ENCODE measurements around the gene SORCS2. TPM values are rescaled to one million over a fixed set of nuclear protein-coding genes. Genes with fewer than 3 reads are reported as not detected.
A peak's percentile ranks its signal among the peaks of the same experiment; 100 is the strongest.

The SORCS2 gene
- total RNA-seq, 2 experiments from 2014 or later = 0.07 TPM

GRCh38 chr4:7780751-7781348 lies 588.5 kb downstream of the SORCS2 start:
- Mint-ChIP-seq H3K4me3 (peak overlapping the region; percentile 15), H3K27me3 (no peaks in the 10 kb centered on the region), H3K27ac (peak overlapping the region; percentile 93), H3K9me3 (no peaks in the 10 kb centered on the region), H3K36me3 (peaks cover 48% of the 10 kb centered on the region), H3K4me1 (ENCODE audit: low read depth) (peaks cover 83% of the 10 kb centered on the region)
- ChIA-PET CTCF (interaction anchor here (1.0 to 1.9 kb wide), 3 partner anchors 20 to 21 kb away, joined by 3 to 5 read pairs (median 4); no protein-coding TSS in a partner anchor), POLR2A (no interaction called here)
- no peak for DNase-seq
- intact Hi-C loops (cut with micrococcal nuclease) = loop anchor here (1.0 to 2.0 kb wide), 2 partner anchors 10 to 22 kb away; no protein-coding TSS in a partner anchor

- POLR2A ChIA-PET = no interaction called here
- intact Hi-C loops (cut with micrococcal nuclease) = loop anchor here (2.0 kb wide), 1 partner anchor 23 kb away; no protein-coding TSS in a partner anchor
- Mint-ChIP-seq H3K36me3 (peaks cover 53% of the 10 kb centered on the region), H3K27ac (peak overlapping the region; percentile 93), H3K9me3 (no peaks in the 10 kb centered on the region), H3K27me3 (no peaks in the 10 kb centered on the region), H3K4me1 (ENCODE audit: low read depth) (peaks cover 88% of the 10 kb centered on the region), H3K4me3 (peak overlapping the region; percentile 15)
- CTCF ChIA-PET = interaction anchor here (1.0 to 1.9 kb wide), 3 partner anchors 19 to 21 kb away, joined by 3 to 5 read pairs (median 4); no protein-coding TSS in a partner anchor
- peak; percentile 57 for DNase-seq
Observed at GRCh38 chr4:7781366-7781765, 589.0 kb downstream of the SORCS2 start.

- H3K36me3 Mint-ChIP-seq = peaks cover 54% of the 10 kb centered on the region
- H3K27me3 Mint-ChIP-seq = no peaks in the 10 kb centered on the region
- CTCF ChIA-PET = interaction anchor here (1.9 to 2.0 kb wide), 2 partner anchors 20 to 22 kb away, joined by 5 to 8 read pairs; no protein-coding TSS in a partner anchor
- POLR2A ChIA-PET = interaction anchor here (1.2 kb wide), 1 partner anchor 73 kb away, joined by 3 read pairs; no protein-coding TSS in a partner anchor
- H3K4me1 Mint-ChIP-seq (ENCODE audit: low read depth) = peaks cover 91% of the 10 kb centered on the region
- H3K9me3 Mint-ChIP-seq = no peaks in the 10 kb centered on the region
- DNase-seq = no peak
- intact Hi-C loops (cut with micrococcal nuclease) = loop anchor here (2.0 kb wide), 1 partner anchor 23 kb away; no protein-coding TSS in a partner anchor
- no peak overlapping the region for H3K4me3 Mint-ChIP-seq
- H3K27ac Mint-ChIP-seq = peak overlapping the region; percentile 93
Observed at GRCh38 chr4:7781993-7782392, 589.7 kb downstream of the SORCS2 start.

GRCh38 chr4:7782783-7783182 lies 590.4 kb downstream of the SORCS2 start:
- ChIA-PET POLR2A (interaction anchor here (1.0 to 1.2 kb wide), 2 partner anchors 72 to 189 kb away, joined by 3 read pairs; no protein-coding TSS in a partner anchor), CTCF (interaction anchor here (1.0 to 2.0 kb wide), 4 partner anchors 12 to 94 kb away, joined by 3 to 8 read pairs (median 4); no protein-coding TSS in a partner anchor)
- DNase-seq = no peak
- H3K27me3 Mint-ChIP-seq = no peaks in the 10 kb centered on the region
- H3K9me3 Mint-ChIP-seq = no peaks in the 10 kb centered on the region
- H3K4me3 Mint-ChIP-seq = no peak overlapping the region
- peak overlapping the region; percentile 93 for H3K27ac Mint-ChIP-seq
- peaks cover 90% of the 10 kb centered on the region for H3K4me1 Mint-ChIP-seq (ENCODE audit: low read depth)
- peaks cover 47% of the 10 kb centered on the region for H3K36me3 Mint-ChIP-seq
- intact Hi-C loops (cut with micrococcal nuclease) = no loop called here

GRCh38 chr4:7783541-7783940 lies 591.2 kb downstream of the SORCS2 start:
- H3K4me1 Mint-ChIP-seq (ENCODE audit: low read depth) = peaks cover 85% of the 10 kb centered on the region
- no peaks in the 10 kb centered on the region for H3K9me3 Mint-ChIP-seq
- peaks cover 40% of the 10 kb centered on the region for H3K36me3 Mint-ChIP-seq
- H3K27ac Mint-ChIP-seq = peak overlapping the region; percentile 93
- DNase-seq = no peak
- no peaks in the 10 kb centered on the region for H3K27me3 Mint-ChIP-seq
- ChIA-PET CTCF (interaction anchor here (1.0 to 2.0 kb wide), 4 partner anchors 13 to 93 kb away, joined by 3 to 8 read pairs (median 4); no protein-coding TSS in a partner anchor), POLR2A (interaction anchor here (1.0 to 1.2 kb wide), 2 partner anchors 71 to 188 kb away, joined by 3 read pairs; no protein-coding TSS in a partner anchor)
- H3K4me3 Mint-ChIP-seq = no peak overlapping the region
- intact Hi-C loops (cut with micrococcal nuclease) = no loop called here

- Mint-ChIP-seq H3K27ac (peak overlapping the region; percentile 93), H3K36me3 (peaks cover 35% of the 10 kb centered on the region), H3K4me3 (no peak overlapping the region), H3K4me1 (ENCODE audit: low read depth) (peaks cover 79% of the 10 kb centered on the region), H3K9me3 (no peaks in the 10 kb centered on the region), H3K27me3 (no peaks in the 10 kb centered on the region)
- CTCF ChIA-PET = interaction anchor here (0.6 to 2.0 kb wide), 7 partner anchors 13 to 92 kb away, joined by 3 to 8 read pairs (median 4); no protein-coding TSS in a partner anchor
- DNase-seq = no peak
- POLR2A ChIA-PET = no interaction called here
- intact Hi-C loops (cut with micrococcal nuclease) = no loop called here
Observed at GRCh38 chr4:7784131-7784870, 592.0 kb downstream of the SORCS2 start.

GRCh38 chr4:7785017-7785416 lies 592.7 kb downstream of the SORCS2 start:
- Mint-ChIP-seq H3K27ac (peak overlapping the region; percentile 93), H3K4me1 (ENCODE audit: low read depth) (peaks cover 71% of the 10 kb centered on the region), H3K9me3 (no peaks in the 10 kb centered on the region), H3K36me3 (peaks cover 31% of the 10 kb centered on the region), H3K27me3 (no peaks in the 10 kb centered on the region), H3K4me3 (peak overlapping the region; percentile 2)
- ChIA-PET CTCF (interaction anchor here (0.6 to 1.6 kb wide), 5 partner anchors 15 to 43 kb away, joined by 3 to 6 read pairs (median 3); no protein-coding TSS in a partner anchor), POLR2A (interaction anchor here (0.7 kb wide), 1 partner anchor 184 kb away, joined by 3 read pairs; no protein-coding TSS in a partner anchor)
- DNase-seq = peak; percentile 82
- intact Hi-C loops (cut with micrococcal nuclease) = loop anchor here (1.0 kb wide), 1 partner anchor 12 kb away; no protein-coding TSS in a partner anchor

GRCh38 chr4:7786040-7786439 lies 593.7 kb downstream of the SORCS2 start:
- DNase-seq = no peak
- peak overlapping the region; percentile 93 for H3K27ac Mint-ChIP-seq
- H3K4me3 Mint-ChIP-seq = no peak overlapping the region
- ChIA-PET POLR2A (no interaction called here), CTCF (no interaction called here)
- H3K9me3 Mint-ChIP-seq = no peaks in the 10 kb centered on the region
- no peaks in the 10 kb centered on the region for H3K27me3 Mint-ChIP-seq
- H3K36me3 Mint-ChIP-seq = peaks cover 30% of the 10 kb centered on the region
- intact Hi-C loops (cut with micrococcal nuclease) = no loop called here
- peaks cover 63% of the 10 kb centered on the region for H3K4me1 Mint-ChIP-seq (ENCODE audit: low read depth)

- Mint-ChIP-seq H3K4me1 (ENCODE audit: low read depth) (peaks cover 62% of the 10 kb centered on the region), H3K36me3 (peaks cover 33% of the 10 kb centered on the region), H3K27me3 (no peaks in the 10 kb centered on the region), H3K4me3 (no peak overlapping the region), H3K27ac (peak overlapping the region; percentile 93), H3K9me3 (no peaks in the 10 kb centered on the region)
- ChIA-PET POLR2A (no interaction called here), CTCF (interaction anchor here (0.8 kb wide), 1 partner anchor 16 kb away, joined by 3 read pairs; no protein-coding TSS in a partner anchor)
- DNase-seq = no peak
- intact Hi-C loops (cut with micrococcal nuclease) = no loop called here
Observed at GRCh38 chr4:7786517-7786916, 594.2 kb downstream of the SORCS2 start.

- peaks cover 35% of the 10 kb centered on the region for H3K36me3 Mint-ChIP-seq
- H3K9me3 Mint-ChIP-seq = no peaks in the 10 kb centered on the region
- no peaks in the 10 kb centered on the region for H3K27me3 Mint-ChIP-seq
- ChIA-PET POLR2A (no interaction called here), CTCF (interaction anchor here (0.8 kb wide), 1 partner anchor 15 kb away, joined by 3 read pairs; no protein-coding TSS in a partner anchor)
- peaks cover 57% of the 10 kb centered on the region for H3K4me1 Mint-ChIP-seq (ENCODE audit: low read depth)
- no peak overlapping the region for H3K4me3 Mint-ChIP-seq
- intact Hi-C loops (cut with micrococcal nuclease) = no loop called here
- DNase-seq = no peak
- peak overlapping the region; percentile 23 for H3K27ac Mint-ChIP-seq
Observed at GRCh38 chr4:7787067-7787466, 594.7 kb downstream of the SORCS2 start.

GRCh38 chr4:7787681-7788141 lies 595.4 kb downstream of the SORCS2 start:
- Mint-ChIP-seq H3K27me3 (no peaks in the 10 kb centered on the region), H3K4me3 (no peak overlapping the region), H3K4me1 (ENCODE audit: low read depth) (peaks cover 50% of the 10 kb centered on the region), H3K9me3 (no peaks in the 10 kb centered on the region), H3K27ac (no peak overlapping the region), H3K36me3 (peaks cover 38% of the 10 kb centered on the region)
- DNase-seq = no peak
- POLR2A ChIA-PET = no interaction called here
- intact Hi-C loops (cut with micrococcal nuclease) = no loop called here
- CTCF ChIA-PET = no interaction called here

GRCh38 chr4:7788193-7788592 lies 595.9 kb downstream of the SORCS2 start:
- Mint-ChIP-seq H3K36me3 (peaks cover 38% of the 10 kb centered on the region), H3K4me3 (no peak overlapping the region), H3K9me3 (no peaks in the 10 kb centered on the region), H3K27me3 (no peaks in the 10 kb centered on the region), H3K4me1 (ENCODE audit: low read depth) (peaks cover 45% of the 10 kb centered on the region), H3K27ac (no peak overlapping the region)
- ChIA-PET POLR2A (no interaction called here), CTCF (no interaction called here)
- intact Hi-C loops (cut with micrococcal nuclease) = no loop called here
- no peak for DNase-seq

Measured in activated CD4-positive, alpha-beta memory T cell treated with anti-CD3 and anti-CD28 coated beads for 36 hours (primary cell).